IPS DF 4.7 (cell line): ENCODE results near the gene GLUD1.
"Not testable (repeated sequence)": the region's sequence is repeated elsewhere in the genome, so short reads cannot be mapped to it uniquely, and the experiment has no call there.

Experiments used
- DNase-seq: peaks from one replicate; pipeline ENCODE4 v3.0.0-alpha.2; 2013; ENCODE audit warnings: low spot score; ENCODE audit errors: extremely low read depth

GLUD1 gene

DNA sequence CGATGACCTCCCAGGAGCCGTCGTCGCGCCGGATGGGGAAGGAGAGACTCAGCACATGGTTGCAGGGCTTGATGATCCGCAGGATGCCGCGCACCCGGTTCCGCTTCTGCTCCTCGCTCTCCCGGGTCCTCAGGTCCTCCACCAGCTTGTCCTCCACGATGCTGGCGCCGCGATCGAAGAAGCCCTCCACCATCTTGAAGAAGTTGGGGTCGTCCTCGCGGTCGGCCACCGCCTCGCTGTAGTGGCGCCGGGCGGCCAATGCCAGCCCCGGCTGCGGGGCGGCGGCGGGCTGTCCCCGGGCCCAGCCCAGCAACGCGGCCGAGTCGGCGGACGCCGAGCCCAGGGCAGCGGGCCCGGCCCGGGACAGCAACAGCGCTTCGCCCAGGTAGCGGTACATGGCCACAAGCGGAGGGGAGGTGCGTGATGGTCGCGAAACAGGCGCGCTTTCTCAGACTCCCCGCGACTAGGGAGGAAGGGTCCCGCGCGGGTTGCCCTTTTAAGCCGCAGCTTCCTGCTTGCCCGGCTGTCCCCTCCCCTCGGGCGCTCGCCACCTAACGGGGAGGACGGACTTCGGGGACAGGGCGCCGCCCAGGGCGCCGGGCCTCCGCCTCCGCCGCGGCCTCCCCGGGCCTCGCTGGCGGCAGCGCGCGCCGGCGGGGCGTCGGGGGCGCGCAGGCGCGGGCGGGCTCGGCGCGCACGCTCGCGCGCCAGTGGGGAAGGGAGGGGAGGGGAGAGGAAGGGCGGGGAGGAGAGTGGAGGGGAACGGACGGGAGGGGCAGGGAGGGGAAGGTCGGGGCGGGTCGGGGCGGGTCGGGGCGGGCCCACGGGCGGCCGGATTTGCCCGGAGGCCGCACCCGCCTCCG is at the start of gene GLUD1, which contains the start of gene SHLD2:
TSS of gene GLUD1 (minus strand) at position 471 of the 863 bp plus-strand sequence. CDS start at position 397, 74 bp downstream.
TSS of gene SHLD2 (plus strand) at position 834 of the 863 bp plus-strand sequence. CDS start 56,149 bp downstream, outside the sequence.
- peak; percentile 60 for DNase-seq

GRCh38 chr10:87143109-87143418 is 48.4 kb upstream of the GLUD1 start:
- not testable (repeated sequence) for DNase-seq

GRCh38 chr10:87142230-87143108 is 47.8 kb upstream of the GLUD1 start:
- DNase-seq: not testable (repeated sequence)

DNA sequence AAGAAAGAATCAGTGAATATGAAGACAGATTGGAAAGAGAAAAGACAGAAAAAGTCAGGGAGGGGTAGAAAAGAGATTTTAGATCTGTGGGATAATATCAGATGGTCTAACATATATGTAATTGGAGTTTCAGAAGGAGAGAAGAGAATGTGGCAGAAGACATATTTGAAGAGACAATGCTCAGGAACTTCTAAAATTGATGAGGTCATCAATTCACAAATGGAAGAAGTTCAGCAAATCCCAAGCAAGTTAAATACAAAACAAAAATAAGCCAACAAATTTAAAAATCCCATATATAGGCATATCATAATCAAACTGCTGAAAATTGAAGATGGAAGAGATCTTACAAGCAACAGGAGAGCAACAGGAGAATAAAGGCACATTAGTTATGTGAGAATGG is 42.8 kb upstream of the GLUD1 start:
- DNase-seq: not testable (repeated sequence)

GRCh38 chr10:87134440-87134839 is 39.8 kb upstream of the GLUD1 start:
- not testable (repeated sequence) for DNase-seq

DNA sequence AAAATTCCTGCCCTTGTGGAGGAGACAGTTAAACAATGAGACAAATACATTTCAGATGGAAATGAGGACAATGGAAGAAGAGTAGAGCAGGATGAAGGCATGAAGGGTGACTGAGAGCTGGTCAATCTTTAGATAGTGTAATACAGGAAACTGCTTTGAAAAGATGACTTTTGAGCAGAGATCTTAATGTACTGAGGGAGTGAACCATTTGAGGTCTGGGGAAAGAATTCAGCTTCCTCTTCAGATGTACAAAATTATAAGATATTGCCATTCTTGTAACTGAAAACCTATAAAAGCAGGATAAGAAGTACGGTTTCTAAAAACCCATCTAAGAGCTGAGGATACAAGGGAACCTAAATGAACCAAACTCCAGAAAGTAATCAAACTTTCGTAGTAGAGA is 39.3 kb upstream of the GLUD1 start:
- not testable (repeated sequence) for DNase-seq

GRCh38 chr10:87132176-87132575 is 37.5 kb upstream of the GLUD1 start:
- not testable (repeated sequence) for DNase-seq

DNA sequence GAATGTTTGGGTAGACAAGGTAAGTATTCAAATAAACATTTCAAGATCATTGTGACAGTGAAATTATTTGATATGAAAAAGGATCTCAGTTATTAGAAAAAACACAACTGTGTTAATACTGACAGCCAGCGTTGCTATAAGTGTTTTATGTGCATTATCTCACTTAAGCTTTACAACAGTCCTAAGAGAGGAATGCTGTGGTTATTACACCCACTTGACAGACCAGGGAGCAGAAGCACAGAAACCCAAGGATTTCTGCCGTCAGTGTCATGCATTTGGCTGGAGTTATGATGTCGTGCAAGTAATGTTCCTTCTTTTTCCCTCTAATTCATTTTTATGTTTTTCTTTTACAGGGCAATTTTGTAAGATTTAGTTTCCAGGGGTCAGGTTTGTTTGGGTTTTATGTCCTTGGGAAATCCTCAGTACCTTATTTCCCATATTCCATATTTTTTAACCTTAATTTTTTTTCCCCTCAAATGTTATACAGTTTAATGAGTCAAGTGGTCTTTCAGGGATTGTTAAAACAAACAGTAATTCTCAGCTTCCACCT is 33.0 kb upstream of the GLUD1 start:
- not testable (repeated sequence) for DNase-seq

GRCh38 chr10:87127048-87127447 is 32.4 kb upstream of the GLUD1 start:
- DNase-seq: not testable (repeated sequence)

DNA sequence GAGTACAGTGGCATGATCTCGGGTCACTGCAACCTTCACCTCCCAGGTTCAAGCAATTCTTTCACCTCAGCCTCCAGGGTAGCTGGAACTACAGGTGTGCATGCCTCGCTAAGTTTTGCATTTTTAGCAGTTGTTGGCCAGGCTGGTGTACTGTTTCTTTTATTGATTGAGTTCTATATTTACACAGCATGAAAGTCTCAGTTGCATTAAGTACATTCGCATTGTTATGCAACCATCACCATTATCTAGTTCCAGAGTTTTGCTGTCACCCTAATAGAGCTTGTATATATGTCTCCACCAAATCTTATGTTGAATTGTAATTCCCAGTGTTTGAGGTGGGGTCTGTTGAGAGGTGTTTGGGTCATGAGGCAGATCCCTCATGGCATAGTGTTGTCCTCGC is 28.7 kb upstream of the GLUD1 start:
- DNase-seq: not testable (repeated sequence)

DNA sequence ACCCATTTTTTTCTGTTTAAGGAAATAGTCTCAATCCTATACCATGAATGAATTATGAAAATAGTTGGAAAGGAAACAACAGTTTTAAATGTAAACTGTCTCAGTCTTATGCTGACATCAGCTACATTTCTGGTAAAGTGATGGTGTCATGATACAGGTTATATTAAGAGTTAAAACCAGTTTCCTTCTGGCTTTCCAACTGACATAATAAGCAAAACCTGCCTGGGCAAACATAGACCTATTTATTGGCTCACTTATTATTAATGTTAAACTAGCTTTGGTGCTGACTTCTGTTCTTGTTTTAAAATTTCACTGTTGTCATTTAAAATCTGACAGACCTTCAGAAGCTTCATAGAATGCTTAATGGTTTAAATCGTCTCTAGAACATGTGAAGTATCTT is 24.4 kb upstream of the GLUD1 start:
- not testable (repeated sequence) for DNase-seq

GRCh38 chr10:87118122-87118521 is 23.5 kb upstream of the GLUD1 start:
- DNase-seq: not testable (repeated sequence)

- no peak for DNase-seq
These were observed 10.9 kb upstream of the GLUD1 start for GRCh38 chr10:87105446-87106124.

GRCh38 chr10:87104727-87105126 is 10.1 kb upstream of the GLUD1 start:
- not testable (repeated sequence) for DNase-seq

DNA sequence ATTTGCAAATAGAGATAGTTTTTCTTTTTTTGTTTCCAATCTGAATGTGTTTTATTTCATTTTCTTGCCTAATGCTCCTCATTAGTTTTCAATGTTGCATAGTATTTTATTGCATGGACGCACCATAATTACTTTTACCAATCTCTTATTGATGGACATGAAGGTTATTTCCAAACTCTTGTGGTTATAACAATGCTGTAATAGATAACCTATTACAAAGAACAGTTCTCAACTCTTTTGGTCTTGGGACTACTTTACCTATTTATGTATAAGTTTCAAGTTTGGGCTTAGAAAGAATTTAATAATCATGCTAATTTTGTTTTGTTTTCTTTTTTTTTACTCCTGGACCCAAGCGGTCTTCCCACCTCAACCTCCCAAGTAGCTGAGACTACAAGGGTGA is 7.4 kb upstream of the GLUD1 start:
- no peak for DNase-seq

- no peak for DNase-seq
These were observed 748 bp upstream of the GLUD1 start for GRCh38 chr10:87095236-87095945.

GRCh38 chr10:87093632-87094372 is 841 bp downstream of the GLUD1 start:
- DNase-seq: no peak

DNA sequence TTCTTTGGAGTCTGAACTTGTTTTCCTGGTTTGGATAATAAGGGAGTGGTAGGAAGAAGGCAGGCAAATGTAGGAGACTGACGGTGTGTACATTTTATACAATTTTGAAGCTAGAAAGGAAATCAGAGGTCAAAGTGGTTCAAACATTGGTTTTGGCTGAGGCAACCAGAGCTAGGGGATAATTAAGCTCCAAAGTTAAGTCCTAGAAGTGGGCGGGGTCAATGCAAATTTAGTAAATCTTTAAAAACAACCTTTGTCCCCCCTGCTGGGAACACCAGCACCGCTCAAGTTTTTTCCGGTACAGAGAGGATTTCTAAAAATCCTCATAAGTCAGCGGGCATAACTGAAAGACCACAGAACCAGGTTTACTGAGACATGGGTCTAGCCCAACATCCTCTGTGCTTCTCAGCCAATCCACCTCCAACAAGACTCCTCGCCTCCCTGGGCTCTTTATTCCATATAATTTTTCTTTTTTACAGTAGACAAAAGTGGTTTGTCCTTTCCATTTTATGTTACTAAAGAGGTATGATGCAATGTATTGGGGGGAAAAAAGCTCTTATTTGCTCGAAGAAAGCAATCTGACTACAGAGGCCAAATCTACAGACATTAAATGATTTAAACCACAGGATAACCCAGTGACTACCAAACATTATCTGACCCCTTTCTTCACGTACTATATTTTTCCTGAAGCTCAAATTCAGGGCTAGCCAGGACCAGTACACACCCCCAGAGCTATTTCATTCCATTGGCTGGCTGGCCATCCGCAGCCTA is 1.6 kb downstream of the GLUD1 start:
- no peak for DNase-seq

DNA sequence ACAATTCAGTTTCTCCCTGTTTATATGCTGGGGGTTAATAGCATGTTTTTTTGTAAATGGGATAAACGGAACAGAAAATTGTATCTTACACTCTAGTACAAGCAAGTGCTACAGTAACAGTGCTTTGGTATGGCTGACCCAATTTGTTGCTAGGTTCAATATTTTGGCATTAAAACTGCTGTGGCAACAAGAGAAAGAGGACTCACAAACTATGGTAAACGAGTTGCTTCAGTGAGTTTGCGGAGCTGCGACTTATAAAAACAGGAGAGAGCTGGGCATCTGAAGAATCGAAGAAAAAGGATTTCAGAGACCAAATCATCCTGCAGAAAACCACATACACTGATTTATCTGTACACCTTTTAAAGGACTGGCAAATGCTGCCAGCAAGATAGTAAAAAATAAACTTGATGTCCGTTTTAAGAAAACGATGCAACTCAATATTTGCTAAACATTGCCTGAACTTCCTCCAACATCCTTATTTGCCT is 2.2 kb downstream of the GLUD1 start:
- DNase-seq: no peak
